Esophagus squamous epithelium (tissue), 5 donors: Measurements from ENCODE around the gene PAK3. TPM values are rescaled to one million over a fixed set of nuclear protein-coding genes. Genes with fewer than 3 reads are reported as not detected.
A peak's percentile ranks its signal among the peaks of the same experiment; 100 is the strongest.

Experiments used
- DNase-seq: peaks from one replicate; lab custom pipeline; 2025; lab: John Stamatoyannopoulos, UW
- H3K27ac ChIP-seq, 4 donors: fragments of 200-600 bp; sonication (generic); one replicate each; pipeline ENCODE4 v1.5.1; 2016 to 2019; ENCODE audit warnings: mild to moderate bottlenecking in 1 of 4
- H3K27me3 ChIP-seq, 4 donors: fragments of 200-600 bp; sonication (generic); 1 replicate in 3 of 4; 2 replicates in 1 of 4; pipeline versions ENCODE4 v1.5.1 to v1.6.0; 2017 to 2021; ENCODE audit warnings: antibody characterized with exemption in 1 of 4
- H3K36me3 ChIP-seq, 3 donors: fragments of 200-600 bp; sonication (generic); one replicate each; pipeline ENCODE4 v1.5.1; 2016 to 2019
- H3K4me1 ChIP-seq, 3 donors: fragments of 200-600 bp; sonication (generic); one replicate each; pipeline ENCODE4 v1.5.1; 2017 to 2019
- H3K4me3 ChIP-seq, 4 donors: fragments of 200-600 bp; sonication (generic); 1 replicate in 3 of 4; 2 replicates in 1 of 4; pipeline ENCODE4 v1.5.1; 2016 to 2019; ENCODE audit warnings: mild to moderate bottlenecking in 2 of 4, moderate library complexity in 1 of 4
- H3K9me3 ChIP-seq, 3 donors: fragments of 200-600 bp; sonication (generic); one replicate each; pipeline ENCODE4 v1.5.1; 2016 to 2019
- POLR2A ChIP-seq, 4 donors: fragments of 450-650 bp; IDR thresholded peaks; one replicate each; pipeline ENCODE4 v1.6.1; 2017; ENCODE audit warnings: antibody characterized with exemption in 4 of 4, mild to moderate bottlenecking in 4 of 4, moderate library complexity in 3 of 4
- WGBS, 2 donors: methylation state at CpG; one replicate each; pipeline ENCODE4 v1.1.5; 2018; 5-methylcytosine and 5-hydroxymethylcytosine counted together
- intact Hi-C: fragments of 100-400 bp; cut with DNase I; formaldehyde crosslinking; loops from one replicate; pipeline ENCODE4 v1.15.0; 2022
- total RNA-seq, 4 donors: library from RNA; depleted of rRNA; stranded (reverse); fragments of >200 nt; gene quantifications; one replicate each; pipeline ENCODE4 v1.1.0, GENCODE V29; 2016
- TF ChIP-seq, protein P1 (sequence below), 6 experiments: fragments of 450-650 bp in 4 of 6; fragments of 200-600 bp in 2 of 6; sonication (generic) in 2 of 6; IDR thresholded peaks; one replicate each; pipeline ENCODE4 v1.5.1; 2016 to 2019; ENCODE audit warnings: antibody characterized with exemption in 6 of 6, mild to moderate bottlenecking in 4 of 6, moderate library complexity in 4 of 6
- donor health status: DM: yes; HTN: yes; CAD: no.

The PAK3 gene
- total RNA-seq, 4 donors from 2014 or later, result 0.09 to 2.1 (median 0.45) TPM

DNA sequence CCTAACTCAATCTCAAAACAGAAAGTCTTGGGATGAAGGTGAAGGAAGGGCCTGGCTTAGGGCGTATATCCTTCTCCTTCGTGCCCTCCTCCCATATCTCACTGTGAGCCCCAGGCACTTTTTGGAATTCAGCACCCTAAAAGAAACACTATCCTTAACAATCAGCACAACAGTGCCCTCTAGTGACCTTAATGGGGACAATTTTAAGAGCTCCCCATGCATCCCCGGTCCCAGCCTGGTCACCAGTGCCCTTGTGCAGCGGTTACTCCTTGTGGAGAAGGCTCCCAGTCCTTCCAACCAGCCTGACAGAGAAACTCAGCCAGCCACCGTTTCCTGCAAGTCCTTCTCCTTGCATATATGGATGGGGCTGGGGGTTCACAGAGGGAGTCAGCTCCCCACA lies 4.2 kb downstream of the PAK3 start:
- TF ChIP-seq, protein P1, sequence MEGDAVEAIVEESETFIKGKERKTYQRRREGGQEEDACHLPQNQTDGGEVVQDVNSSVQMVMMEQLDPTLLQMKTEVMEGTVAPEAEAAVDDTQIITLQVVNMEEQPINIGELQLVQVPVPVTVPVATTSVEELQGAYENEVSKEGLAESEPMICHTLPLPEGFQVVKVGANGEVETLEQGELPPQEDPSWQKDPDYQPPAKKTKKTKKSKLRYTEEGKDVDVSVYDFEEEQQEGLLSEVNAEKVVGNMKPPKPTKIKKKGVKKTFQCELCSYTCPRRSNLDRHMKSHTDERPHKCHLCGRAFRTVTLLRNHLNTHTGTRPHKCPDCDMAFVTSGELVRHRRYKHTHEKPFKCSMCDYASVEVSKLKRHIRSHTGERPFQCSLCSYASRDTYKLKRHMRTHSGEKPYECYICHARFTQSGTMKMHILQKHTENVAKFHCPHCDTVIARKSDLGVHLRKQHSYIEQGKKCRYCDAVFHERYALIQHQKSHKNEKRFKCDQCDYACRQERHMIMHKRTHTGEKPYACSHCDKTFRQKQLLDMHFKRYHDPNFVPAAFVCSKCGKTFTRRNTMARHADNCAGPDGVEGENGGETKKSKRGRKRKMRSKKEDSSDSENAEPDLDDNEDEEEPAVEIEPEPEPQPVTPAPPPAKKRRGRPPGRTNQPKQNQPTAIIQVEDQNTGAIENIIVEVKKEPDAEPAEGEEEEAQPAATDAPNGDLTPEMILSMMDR (IDR thresholded peaks at IDR 0.05), result peak in 4 of 6 experiments; percentile 28 to 42 (median 34)
- TF ChIP-seq POLR2A (IDR thresholded peaks at IDR 0.05), result no peak
- Histone ChIP-seq H3K9me3 (no peaks in the 10 kb centered on the region), H3K27ac (no peak overlapping the region), H3K27me3 (peaks cover 0 to 5% (median 0%) of the 10 kb centered on the region in 4 donors), H3K4me1 (peaks cover 0 to 12% (median 0%) of the 10 kb centered on the region in 3 donors), H3K4me3 (no peak overlapping the region), H3K36me3 (no peaks in the 10 kb centered on the region)
- WGBS, 2 donors, result 20% methylated on average over 2 to 5 of the region's 5 CpGs
- no peak for DNase-seq
- intact Hi-C loops, result no loop called here

DNA sequence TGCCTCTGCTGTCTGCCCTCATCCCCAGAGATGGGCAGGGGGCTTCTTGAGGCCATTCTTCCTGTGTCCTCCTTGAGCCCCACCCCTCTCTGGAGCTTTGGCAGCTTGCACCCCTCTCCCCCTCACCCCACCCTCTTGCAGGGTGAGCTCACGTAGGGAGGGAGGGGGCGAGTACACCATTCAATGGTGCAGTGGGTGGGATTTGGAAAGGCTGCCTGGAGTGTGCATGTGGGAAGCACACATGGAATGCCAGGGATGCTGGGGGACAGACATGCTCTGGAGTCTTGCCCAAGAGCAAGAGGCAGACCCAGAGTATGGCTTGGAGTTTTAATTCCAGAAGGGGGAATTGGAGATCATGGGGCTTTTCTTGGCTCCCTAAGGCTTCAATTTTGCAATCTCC lies 5.6 kb downstream of the PAK3 start:
- no peak overlapping the region for H3K4me3 ChIP-seq
- TF ChIP-seq POLR2A (IDR thresholded peaks at IDR 0.05), result no peak
- TF ChIP-seq, protein P1 (IDR thresholded peaks at IDR 0.05), result no peak
- intact Hi-C loops, result no loop called here
- H3K36me3 ChIP-seq, result no peaks in the 10 kb centered on the region
- H3K27me3 ChIP-seq, result no peaks in the 10 kb centered on the region
- no peak for DNase-seq
- WGBS, 2 donors, result no CpG with 5 or more reads among the region's 2 CpGs
- H3K4me1 ChIP-seq, result no peaks in the 10 kb centered on the region
- H3K27ac ChIP-seq, result no peak overlapping the region
- no peaks in the 10 kb centered on the region for H3K9me3 ChIP-seq

DNA sequence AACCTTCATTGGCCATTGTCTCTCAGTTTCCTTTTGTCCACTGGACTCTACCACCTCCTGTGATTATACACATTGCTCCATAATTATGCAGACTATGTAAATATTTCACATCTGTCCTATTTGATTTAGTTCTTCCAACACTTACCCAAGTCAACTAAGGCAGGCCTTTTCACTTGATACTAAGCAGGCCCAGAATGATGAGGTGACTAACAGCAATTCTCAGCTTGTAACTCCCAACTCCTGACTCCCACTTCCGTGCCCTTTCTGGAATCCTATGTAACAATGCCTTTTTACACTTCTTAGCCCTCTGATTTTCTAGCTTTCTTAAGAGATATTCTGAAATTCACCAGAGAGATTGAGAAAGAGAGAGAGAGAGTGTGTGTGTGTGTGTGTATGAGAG lies 6.6 kb downstream of the PAK3 start:
- intact Hi-C loops, result no loop called here
- H3K27ac ChIP-seq, result no peak overlapping the region
- H3K36me3 ChIP-seq, result no peaks in the 10 kb centered on the region
- H3K27me3 ChIP-seq, result no peaks in the 10 kb centered on the region
- no peaks in the 10 kb centered on the region for H3K9me3 ChIP-seq
- no peak for DNase-seq
- H3K4me3 ChIP-seq, result no peak overlapping the region
- 59% methylated on average over 1 of the region's 1 CpG; no CpG with 5 or more reads in 1 of the 2 donors for WGBS, 2 donors
- TF ChIP-seq, protein P1 (IDR thresholded peaks at IDR 0.05), result no peak
- TF ChIP-seq POLR2A (IDR thresholded peaks at IDR 0.05), result no peak
- H3K4me1 ChIP-seq, result no peaks in the 10 kb centered on the region

DNA sequence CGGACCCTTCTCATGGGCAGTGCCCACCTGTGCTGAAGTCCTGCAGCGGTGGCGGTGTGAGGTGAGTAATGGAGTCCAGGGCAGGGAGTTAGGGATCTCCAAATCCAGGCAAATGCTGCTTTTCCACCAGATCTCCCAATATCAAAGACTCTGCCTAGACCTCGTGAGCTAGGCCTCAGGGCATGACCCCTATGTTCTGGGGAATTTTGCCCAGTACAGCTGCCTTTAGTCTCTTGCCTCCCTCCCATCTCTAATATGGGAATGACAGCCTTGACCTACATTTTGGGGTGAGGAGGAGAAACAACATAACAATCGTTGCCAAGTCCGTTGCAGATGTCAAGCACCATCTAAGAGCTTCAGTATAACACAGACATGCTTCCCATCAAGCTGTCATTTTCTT lies 7.3 kb downstream of the PAK3 start:
- Histone ChIP-seq H3K9me3 (no peaks in the 10 kb centered on the region), H3K4me3 (no peak overlapping the region), H3K36me3 (no peaks in the 10 kb centered on the region), H3K27ac (no peak overlapping the region), H3K27me3 (no peaks in the 10 kb centered on the region), H3K4me1 (no peaks in the 10 kb centered on the region)
- intact Hi-C loops, result no loop called here
- DNase-seq, result no peak
- TF ChIP-seq, protein P1 (IDR thresholded peaks at IDR 0.05), result no peak
- TF ChIP-seq POLR2A (IDR thresholded peaks at IDR 0.05), result no peak
- WGBS, 2 donors, result 63 to 93% methylated on average over 6 of the region's 6 CpGs

DNA sequence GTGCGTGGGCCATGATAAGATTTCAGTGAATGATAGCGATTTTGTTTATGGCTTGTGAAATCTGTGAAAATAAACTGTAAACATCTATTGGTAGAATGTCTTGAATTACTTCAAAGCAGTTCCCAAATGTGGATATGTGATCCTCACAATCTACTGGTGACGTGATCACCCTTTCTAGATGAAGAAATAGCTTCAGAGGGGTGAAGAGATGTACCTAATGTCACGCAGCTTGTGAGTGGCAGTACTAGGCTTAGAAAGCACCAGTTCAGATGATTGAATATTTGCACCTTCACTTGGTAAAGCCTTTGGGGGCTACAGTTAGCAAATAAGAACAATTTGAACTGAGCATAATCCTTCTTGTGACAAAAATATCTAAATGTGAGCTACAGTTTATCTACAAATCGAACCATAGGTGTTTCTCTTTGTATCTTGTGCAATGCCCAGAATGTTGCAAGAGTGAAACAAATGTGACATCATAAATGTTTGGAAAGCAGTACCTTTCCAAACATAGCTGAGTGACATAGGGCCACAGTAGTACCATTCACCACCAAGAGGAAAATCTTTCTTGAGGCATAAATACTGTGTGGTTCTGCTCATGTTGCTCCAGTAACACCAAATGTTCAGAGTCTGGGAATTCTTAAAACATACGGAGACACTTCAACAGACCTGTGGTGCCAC lies 14.2 kb downstream of the PAK3 start:
- intact Hi-C loops, result no loop called here
- 70% methylated on average over 6 of the region's 6 CpGs for WGBS, 2 donors
- DNase-seq, result no peak
- H3K27ac ChIP-seq, result no peak overlapping the region
- H3K4me3 ChIP-seq, result no peak overlapping the region
- H3K4me1 ChIP-seq, result no peaks in the 10 kb centered on the region
- no peak for TF ChIP-seq POLR2A (IDR thresholded peaks at IDR 0.05)
- TF ChIP-seq, protein P1 (IDR thresholded peaks at IDR 0.05), result no peak
- H3K27me3 ChIP-seq, result no peaks in the 10 kb centered on the region
- H3K9me3 ChIP-seq, result no peaks in the 10 kb centered on the region
- H3K36me3 ChIP-seq, result no peaks in the 10 kb centered on the region
